GM12865 (cell line): ENCODE results near the gene ARHGAP42.

Experiments
- DNase-seq: peaks from one replicate; pipeline ENCODE4 v3.0.0; 2010; ENCODE audit warnings: low read depth
- H3K4me3 ChIP-seq: 2 replicates; pipeline ENCODE4 v1.5.1; 2011; ENCODE audit warnings: mild to moderate bottlenecking, low read depth, low read length, control low read depth
- CTCF ChIP-seq: IDR thresholded peaks from 2 replicates; pipeline ENCODE4 v1.5.1; 2011; ENCODE audit warnings: low read length, control low read depth, low read depth, inconsistent platforms; ENCODE audit not compliant: insufficient read depth; ENCODE audit errors: missing control alignments

The ARHGAP42 gene

GRCh38 chr11:101030015-101030414, 342.9 kb downstream of the ARHGAP42 start:
- no peak overlapping the region for H3K4me3 ChIP-seq
- no peak for TF ChIP-seq CTCF
- no peak for DNase-seq

GRCh38 chr11:101030692-101031091, 343.6 kb downstream of the ARHGAP42 start:
- TF ChIP-seq CTCF, result no peak
- H3K4me3 ChIP-seq, result no peak overlapping the region
- no peak for DNase-seq

- no peak for TF ChIP-seq CTCF
- no peak overlapping the region for H3K4me3 ChIP-seq
- DNase-seq, result no peak
Observed at GRCh38 chr11:101031713-101032112, 344.6 kb downstream of the ARHGAP42 start.

- DNase-seq, result no peak
- H3K4me3 ChIP-seq, result no peak overlapping the region
- no peak for TF ChIP-seq CTCF
Observed at GRCh38 chr11:101032991-101033390, 345.9 kb downstream of the ARHGAP42 start.

GRCh38 chr11:101034076-101034475, 347.0 kb downstream of the ARHGAP42 start:
- DNase-seq, result no peak
- no peak for TF ChIP-seq CTCF

GRCh38 chr11:101035872-101036271, 348.8 kb downstream of the ARHGAP42 start:
- no peak for TF ChIP-seq CTCF
- no peak for DNase-seq
- H3K4me3 ChIP-seq, result no peak overlapping the region

More at GRCh38 chr11:101034076-101034475, 347.0 kb downstream of the ARHGAP42 start:
- no peak overlapping the region for H3K4me3 ChIP-seq
